H1 (cell line): ENCODE results near the gene DNAJA3. TPM values are rescaled to one million over a fixed set of nuclear protein-coding genes. Genes with fewer than 3 reads are reported as not detected.

Source experiments
- polyA plus RNA-seq, 7 experiments: library from polyadenylated mRNA; depleted of rRNA in 3 of 7; stranded (reverse) in 5 of 7; unstranded in 2 of 7; fragments of >200 nt in 5 of 7; fragments of 200-250 nt in 2 of 7; gene quantifications; 1 replicate in 5 of 7; 2 replicates in 1 of 7; 4 replicates in 1 of 7; pipeline versions ENCODE4 v1.2.1 to v1.2.3, GENCODE V29; 2011 to 2013; ENCODE audit warnings: missing spikeins in 2 of 7, mixed read lengths in 2 of 7
- total RNA-seq: library from RNA; stranded (reverse); fragmentation: NEBNext Ultra II Directional; extraction: Animal tissue kit (Norgen Biotek cat#: 25700); gene quantifications from 2 replicates; pipeline ENCODE4 v1.2.1, GENCODE V29; 2021
- TF ChIP-seq, protein P1 (sequence below): fragments of 300-600 bp; sonication (generic); IDR thresholded peaks from 2 replicates; pipeline ENCODE4 v1.7.1; 2012; ENCODE audit warnings: low read length, moderate library complexity, mild to moderate bottlenecking, inconsistent platforms; ENCODE audit not compliant: insufficient replicate concordance

The DNAJA3 gene
- total and polyA plus RNA-seq, 2 of the 8 experiments (the other 6 are each of a cell fraction or from before 2014, with no cell fraction given): 37.3 to 59.1 TPM

- TF ChIP-seq, protein P1, sequence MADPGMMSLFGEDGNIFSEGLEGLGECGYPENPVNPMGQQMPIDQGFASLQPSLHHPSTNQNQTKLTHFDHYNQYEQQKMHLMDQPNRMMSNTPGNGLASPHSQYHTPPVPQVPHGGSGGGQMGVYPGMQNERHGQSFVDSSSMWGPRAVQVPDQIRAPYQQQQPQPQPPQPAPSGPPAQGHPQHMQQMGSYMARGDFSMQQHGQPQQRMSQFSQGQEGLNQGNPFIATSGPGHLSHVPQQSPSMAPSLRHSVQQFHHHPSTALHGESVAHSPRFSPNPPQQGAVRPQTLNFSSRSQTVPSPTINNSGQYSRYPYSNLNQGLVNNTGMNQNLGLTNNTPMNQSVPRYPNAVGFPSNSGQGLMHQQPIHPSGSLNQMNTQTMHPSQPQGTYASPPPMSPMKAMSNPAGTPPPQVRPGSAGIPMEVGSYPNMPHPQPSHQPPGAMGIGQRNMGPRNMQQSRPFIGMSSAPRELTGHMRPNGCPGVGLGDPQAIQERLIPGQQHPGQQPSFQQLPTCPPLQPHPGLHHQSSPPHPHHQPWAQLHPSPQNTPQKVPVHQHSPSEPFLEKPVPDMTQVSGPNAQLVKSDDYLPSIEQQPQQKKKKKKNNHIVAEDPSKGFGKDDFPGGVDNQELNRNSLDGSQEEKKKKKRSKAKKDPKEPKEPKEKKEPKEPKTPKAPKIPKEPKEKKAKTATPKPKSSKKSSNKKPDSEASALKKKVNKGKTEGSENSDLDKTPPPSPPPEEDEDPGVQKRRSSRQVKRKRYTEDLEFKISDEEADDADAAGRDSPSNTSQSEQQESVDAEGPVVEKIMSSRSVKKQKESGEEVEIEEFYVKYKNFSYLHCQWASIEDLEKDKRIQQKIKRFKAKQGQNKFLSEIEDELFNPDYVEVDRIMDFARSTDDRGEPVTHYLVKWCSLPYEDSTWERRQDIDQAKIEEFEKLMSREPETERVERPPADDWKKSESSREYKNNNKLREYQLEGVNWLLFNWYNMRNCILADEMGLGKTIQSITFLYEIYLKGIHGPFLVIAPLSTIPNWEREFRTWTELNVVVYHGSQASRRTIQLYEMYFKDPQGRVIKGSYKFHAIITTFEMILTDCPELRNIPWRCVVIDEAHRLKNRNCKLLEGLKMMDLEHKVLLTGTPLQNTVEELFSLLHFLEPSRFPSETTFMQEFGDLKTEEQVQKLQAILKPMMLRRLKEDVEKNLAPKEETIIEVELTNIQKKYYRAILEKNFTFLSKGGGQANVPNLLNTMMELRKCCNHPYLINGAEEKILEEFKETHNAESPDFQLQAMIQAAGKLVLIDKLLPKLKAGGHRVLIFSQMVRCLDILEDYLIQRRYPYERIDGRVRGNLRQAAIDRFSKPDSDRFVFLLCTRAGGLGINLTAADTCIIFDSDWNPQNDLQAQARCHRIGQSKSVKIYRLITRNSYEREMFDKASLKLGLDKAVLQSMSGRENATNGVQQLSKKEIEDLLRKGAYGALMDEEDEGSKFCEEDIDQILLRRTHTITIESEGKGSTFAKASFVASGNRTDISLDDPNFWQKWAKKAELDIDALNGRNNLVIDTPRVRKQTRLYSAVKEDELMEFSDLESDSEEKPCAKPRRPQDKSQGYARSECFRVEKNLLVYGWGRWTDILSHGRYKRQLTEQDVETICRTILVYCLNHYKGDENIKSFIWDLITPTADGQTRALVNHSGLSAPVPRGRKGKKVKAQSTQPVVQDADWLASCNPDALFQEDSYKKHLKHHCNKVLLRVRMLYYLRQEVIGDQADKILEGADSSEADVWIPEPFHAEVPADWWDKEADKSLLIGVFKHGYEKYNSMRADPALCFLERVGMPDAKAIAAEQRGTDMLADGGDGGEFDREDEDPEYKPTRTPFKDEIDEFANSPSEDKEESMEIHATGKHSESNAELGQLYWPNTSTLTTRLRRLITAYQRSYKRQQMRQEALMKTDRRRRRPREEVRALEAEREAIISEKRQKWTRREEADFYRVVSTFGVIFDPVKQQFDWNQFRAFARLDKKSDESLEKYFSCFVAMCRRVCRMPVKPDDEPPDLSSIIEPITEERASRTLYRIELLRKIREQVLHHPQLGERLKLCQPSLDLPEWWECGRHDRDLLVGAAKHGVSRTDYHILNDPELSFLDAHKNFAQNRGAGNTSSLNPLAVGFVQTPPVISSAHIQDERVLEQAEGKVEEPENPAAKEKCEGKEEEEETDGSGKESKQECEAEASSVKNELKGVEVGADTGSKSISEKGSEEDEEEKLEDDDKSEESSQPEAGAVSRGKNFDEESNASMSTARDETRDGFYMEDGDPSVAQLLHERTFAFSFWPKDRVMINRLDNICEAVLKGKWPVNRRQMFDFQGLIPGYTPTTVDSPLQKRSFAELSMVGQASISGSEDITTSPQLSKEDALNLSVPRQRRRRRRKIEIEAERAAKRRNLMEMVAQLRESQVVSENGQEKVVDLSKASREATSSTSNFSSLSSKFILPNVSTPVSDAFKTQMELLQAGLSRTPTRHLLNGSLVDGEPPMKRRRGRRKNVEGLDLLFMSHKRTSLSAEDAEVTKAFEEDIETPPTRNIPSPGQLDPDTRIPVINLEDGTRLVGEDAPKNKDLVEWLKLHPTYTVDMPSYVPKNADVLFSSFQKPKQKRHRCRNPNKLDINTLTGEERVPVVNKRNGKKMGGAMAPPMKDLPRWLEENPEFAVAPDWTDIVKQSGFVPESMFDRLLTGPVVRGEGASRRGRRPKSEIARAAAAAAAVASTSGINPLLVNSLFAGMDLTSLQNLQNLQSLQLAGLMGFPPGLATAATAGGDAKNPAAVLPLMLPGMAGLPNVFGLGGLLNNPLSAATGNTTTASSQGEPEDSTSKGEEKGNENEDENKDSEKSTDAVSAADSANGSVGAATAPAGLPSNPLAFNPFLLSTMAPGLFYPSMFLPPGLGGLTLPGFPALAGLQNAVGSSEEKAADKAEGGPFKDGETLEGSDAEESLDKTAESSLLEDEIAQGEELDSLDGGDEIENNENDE: no peak
Measured at GRCh38 chr16:4496305-4496704, 70.6 kb downstream of the DNAJA3 start (continued).
